Stromal cell of bone marrow (primary cell): ENCODE measurements around the gene FOXD4L1.
"Not testable (repeated sequence)": the region's sequence is repeated elsewhere in the genome, so short reads cannot be mapped to it uniquely, and the experiment has no call there.

ENCODE experiments used
- DNase-seq: peaks from one replicate; pipeline ENCODE4 v3.0.0-alpha.2; 2012; ENCODE audit warnings: low read depth

Gene FOXD4L1

GRCh38 chr2:113524986-113525385 lies 26.5 kb downstream of the FOXD4L1 start:
- DNase-seq: not testable (repeated sequence)

DNA sequence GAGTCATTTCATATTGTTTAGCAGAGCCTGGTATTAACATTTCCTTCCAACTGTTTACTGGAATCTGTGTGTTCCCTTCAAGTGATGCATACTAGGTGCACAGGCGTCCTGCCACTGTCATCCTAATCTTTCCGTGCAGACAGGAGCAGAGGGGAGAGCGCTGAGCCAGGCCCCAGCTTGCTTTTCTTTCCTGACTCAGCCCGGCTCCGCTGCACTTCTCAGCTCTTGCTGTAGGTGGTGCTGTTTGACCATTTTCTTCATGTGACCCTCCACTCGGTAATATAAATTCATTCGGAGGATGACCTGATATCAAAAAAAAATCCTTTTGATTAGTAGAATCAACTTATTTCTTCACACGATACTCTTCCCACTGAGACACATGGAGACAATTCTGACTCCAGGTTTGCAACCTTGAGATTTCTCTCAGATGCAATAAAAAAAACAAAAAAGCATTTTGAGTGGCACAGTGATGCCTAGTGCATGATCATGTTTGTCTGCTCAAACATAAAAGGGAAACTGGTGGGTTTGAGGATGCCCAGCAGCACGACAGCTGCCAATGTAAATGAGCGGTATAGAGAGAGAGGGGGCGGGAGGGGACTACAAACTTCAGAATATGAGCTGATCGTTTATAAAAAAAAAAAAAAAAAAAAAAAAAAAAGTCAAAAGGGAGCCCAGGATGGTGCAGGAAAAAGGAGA lies 29.0 kb downstream of the FOXD4L1 start:
- DNase-seq: not testable (repeated sequence)

DNA sequence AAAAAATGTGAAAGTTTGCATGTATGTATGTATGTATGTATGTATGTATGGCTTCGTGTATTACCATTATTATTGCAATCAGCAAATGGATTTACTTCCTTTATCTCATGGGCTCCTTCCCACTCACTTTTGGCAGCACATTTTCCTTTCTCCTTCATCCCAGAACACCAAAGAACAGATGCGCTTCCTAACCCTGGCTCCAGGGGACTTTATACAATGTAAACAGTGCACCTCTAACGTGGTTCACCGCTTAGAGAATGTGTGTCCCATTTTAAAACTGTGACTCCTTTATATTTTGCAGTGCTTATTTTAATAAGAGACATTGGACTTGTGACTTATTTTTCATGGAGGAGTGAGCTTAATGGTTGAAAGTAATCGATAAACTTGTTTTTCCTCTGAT lies 29.7 kb downstream of the FOXD4L1 start:
- DNase-seq: not testable (repeated sequence)

- not testable (repeated sequence) for DNase-seq
Measured at GRCh38 chr2:113528904-113529303, 30.4 kb downstream of the FOXD4L1 start.

GRCh38 chr2:113532991-113533390 lies 34.5 kb downstream of the FOXD4L1 start:
- DNase-seq: not testable (repeated sequence)

DNA sequence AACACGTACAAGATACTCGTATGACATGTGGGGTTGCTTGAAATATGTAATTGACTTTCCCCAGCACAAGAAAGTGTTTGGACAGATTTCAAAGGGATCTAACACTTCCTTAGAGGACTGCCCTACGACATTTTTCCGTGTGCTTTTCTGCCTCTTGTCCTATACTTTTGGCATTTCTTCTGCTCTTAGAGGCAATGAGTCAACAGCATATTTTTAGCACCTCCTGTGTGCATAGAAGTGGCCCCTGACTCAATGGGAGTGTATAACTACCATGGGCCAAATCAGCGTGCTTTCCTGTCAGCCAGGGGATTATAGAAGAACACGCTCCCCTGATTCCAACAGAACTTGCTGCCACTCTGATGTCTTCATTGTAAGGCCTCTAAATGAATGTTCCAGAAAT lies 38.1 kb downstream of the FOXD4L1 start:
- not testable (repeated sequence) for DNase-seq

DNA sequence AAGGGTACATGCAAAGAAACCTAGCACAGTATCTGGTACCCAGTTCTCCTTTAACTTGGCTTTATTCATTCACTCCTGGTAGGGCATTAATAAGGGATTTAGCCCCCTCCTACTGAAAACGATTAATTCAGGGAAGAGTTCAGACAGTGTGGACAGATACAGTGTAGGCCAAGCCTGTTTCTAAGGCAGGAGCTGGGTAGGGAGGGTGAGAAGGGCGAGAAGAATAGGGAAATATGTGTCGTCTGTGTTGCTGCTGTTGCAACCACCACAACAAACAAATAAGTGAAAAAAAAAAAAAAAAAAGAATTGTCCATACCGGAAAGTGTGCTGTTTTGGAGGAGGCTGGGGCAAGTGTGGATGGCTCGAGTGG lies 42.4 kb downstream of the FOXD4L1 start:
- not testable (repeated sequence) for DNase-seq

DNA sequence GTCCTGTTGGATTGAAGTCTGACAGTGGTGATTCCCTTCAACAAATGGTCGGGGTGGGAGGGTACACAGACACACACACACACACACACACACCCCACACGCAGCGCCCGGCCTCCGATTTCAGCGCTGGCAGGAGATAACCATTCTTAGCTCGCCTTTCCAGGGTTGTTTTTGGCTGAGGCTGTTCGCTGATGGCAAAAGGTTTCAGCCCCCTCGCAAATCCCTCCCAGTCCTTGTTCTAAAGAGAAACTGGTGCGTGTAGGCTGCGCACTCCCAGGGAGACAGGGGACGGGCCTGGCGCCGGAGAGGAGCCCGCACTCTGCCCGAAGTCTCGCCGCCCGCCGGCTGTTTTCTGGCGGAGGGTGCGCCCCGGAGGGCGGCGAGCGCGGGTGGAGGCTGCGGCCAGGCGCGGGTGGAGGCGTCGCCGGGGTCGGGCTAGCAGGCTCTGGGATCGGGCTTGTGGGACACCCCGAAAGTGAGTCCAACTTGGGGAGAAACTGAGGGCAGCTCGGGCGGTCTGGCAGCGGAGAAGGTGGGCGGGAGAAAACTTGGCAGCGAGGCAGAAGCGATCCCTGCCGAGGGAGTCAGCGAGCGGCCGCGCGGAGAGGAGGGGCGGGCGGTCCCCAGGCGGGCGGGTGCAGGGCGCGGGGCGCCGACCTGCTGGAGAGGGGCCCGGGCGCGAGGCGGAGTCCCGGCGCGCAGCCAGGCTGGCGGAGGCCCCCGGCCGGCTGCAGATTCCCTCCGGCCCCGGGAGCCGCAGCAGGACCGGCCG lies 42.9 kb downstream of the FOXD4L1 start:
- DNase-seq: not testable (repeated sequence)

GRCh38 chr2:113541976-113542485 lies 43.6 kb downstream of the FOXD4L1 start:
- DNase-seq: not testable (repeated sequence)

DNA sequence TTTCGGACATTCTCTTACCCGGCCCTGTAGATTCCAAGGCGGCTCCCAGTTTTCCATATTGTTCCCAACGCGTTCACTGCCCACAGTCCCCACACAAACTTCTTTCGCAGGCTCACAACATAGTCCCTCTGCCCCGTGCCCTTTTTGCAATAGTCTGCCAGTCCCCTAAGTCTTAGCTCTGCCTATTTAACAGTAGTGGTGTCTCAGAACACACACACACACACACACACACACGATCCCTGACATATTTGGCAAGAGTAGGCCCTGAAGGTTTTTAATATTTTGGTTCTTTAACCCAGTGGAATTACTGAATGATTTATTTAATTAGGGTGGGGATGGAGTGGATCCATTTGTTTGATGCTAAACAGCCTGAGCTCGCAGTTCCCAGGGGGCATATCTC lies 44.1 kb downstream of the FOXD4L1 start:
- not testable (repeated sequence) for DNase-seq
